Tibial nerve (tissue), 4 donors: ENCODE results near the gene CAPN12. TPM values are rescaled to one million over a fixed set of nuclear protein-coding genes. Genes with fewer than 3 reads are reported as not detected.
A peak's percentile ranks its signal among the peaks of the same experiment; 100 is the strongest.

ENCODE experiments used
- DNase-seq, 2 donors: peaks; one replicate each; pipeline ENCODE4 v3.0.0-alpha.2; 2019; ENCODE audit warnings: low spot score in 2 of 2
- H3K27ac ChIP-seq, 4 donors: fragments of 200-600 bp; sonication (generic) in 3 of 4; one replicate each; pipeline ENCODE4 v1.5.1; 2017 to 2019; ENCODE audit warnings: mild to moderate bottlenecking in 1 of 4
- H3K27me3 ChIP-seq, 2 donors: fragments of 200-600 bp; sonication (generic) in 1 of 2; one replicate each; pipeline versions ENCODE4 v1.5.1 to v1.6.0; 2017 to 2019
- H3K36me3 ChIP-seq, 3 donors: fragments of 200-600 bp; sonication (generic); one replicate each; pipeline ENCODE4 v1.5.1; 2018 to 2019
- H3K4me1 ChIP-seq, 4 donors: fragments of 200-600 bp; sonication (generic) in 3 of 4; one replicate each; pipeline ENCODE4 v1.5.1; 2017 to 2019
- H3K4me3 ChIP-seq, 4 donors: fragments of 200-600 bp; sonication (generic) in 3 of 4; one replicate each; pipeline ENCODE4 v1.5.1; 2017 to 2019; ENCODE audit warnings: mild to moderate bottlenecking in 1 of 4, moderate library complexity in 1 of 4
- H3K9me3 ChIP-seq, 4 donors: fragments of 200-600 bp; sonication (generic) in 3 of 4; one replicate each; pipeline ENCODE4 v1.5.1; 2017 to 2019
- EP300 ChIP-seq, 2 donors: sonication (generic); formaldehyde crosslinking; IDR thresholded peaks; one replicate each; pipeline ENCODE4 v1.6.1; 2017; ENCODE audit warnings: antibody characterized with exemption in 2 of 2, mild to moderate bottlenecking in 1 of 2
- POLR2A ChIP-seq, 2 donors: fragments of 450-650 bp; IDR thresholded peaks; one replicate each; pipeline ENCODE4 v1.6.1; 2017; ENCODE audit warnings: antibody characterized with exemption in 2 of 2, mild to moderate bottlenecking in 2 of 2, moderate library complexity in 2 of 2
- WGBS, 2 donors: methylation state at CpG; one replicate each; pipeline ENCODE4 v1.1.5; 2018; 5-methylcytosine and 5-hydroxymethylcytosine counted together
- total RNA-seq, 4 donors: library from RNA; depleted of rRNA; stranded (reverse); fragments of >200 nt; gene quantifications; one replicate each; pipeline ENCODE4 v1.1.0, GENCODE V29; 2016
- TF ChIP-seq, protein P1 (sequence below), 5 experiments: fragments of 200-600 bp in 3 of 5; fragments of 450-650 bp in 2 of 5; sonication (generic) in 3 of 5; IDR thresholded peaks; one replicate each; pipeline ENCODE4 v1.5.1; 2016 to 2019; ENCODE audit warnings: antibody characterized with exemption in 5 of 5, mild to moderate bottlenecking in 3 of 5, moderate library complexity in 2 of 5

CAPN12 gene
- total RNA-seq, 4 donors from 2014 or later = 3.5 to 5.7 (median 4.8) TPM

DNA sequence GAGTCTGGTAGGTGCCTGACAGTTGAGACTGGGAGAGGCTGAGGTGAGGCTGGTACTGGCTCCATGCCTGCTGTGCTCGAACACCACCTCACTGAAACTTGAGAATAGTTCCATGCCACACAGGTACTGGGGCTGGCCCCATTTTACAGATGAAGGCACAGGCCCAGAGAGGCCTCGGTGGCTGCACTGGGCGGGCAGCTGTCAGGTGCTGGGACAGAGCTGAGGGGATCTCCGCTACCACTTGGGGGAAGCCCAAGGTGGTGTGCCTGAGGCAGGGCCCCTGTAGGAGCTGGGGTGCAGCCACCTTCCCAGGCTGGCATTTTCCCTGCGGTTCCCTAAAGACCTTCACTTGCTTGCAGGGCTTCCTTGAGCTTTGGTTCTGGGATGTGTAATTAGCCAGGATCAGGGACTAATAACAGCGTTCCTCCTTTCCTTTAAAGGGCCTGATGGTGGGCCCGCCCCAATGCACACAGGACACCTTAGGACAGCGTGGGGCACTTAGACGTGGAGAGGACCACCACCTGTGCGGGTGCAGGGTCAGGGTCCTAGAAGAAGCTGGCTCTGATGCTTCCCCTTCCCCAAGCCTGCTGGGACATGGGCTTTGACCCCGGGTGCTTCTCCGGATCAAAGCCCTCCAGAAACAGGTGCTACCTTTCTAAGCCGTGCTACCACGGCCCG is 23.6 kb downstream of the CAPN12 start:
- no peaks in the 10 kb centered on the region for H3K9me3 ChIP-seq
- H3K4me1 ChIP-seq = peaks cover 9 to 73% (median 49%) of the 10 kb centered on the region in 4 donors
- peaks cover 7 to 93% (median 24%) of the 10 kb centered on the region in 3 donors for H3K36me3 ChIP-seq
- H3K27me3 ChIP-seq = no peaks in the 10 kb centered on the region
- H3K27ac ChIP-seq = peak overlapping the region; percentile 75 to 92 (median 87)
- 94 to 96% methylated on average over 15 of the region's 15 CpGs for WGBS, 2 donors
- TF ChIP-seq EP300 (IDR thresholded peaks at IDR 0.05) = no peak
- TF ChIP-seq, protein P1, sequence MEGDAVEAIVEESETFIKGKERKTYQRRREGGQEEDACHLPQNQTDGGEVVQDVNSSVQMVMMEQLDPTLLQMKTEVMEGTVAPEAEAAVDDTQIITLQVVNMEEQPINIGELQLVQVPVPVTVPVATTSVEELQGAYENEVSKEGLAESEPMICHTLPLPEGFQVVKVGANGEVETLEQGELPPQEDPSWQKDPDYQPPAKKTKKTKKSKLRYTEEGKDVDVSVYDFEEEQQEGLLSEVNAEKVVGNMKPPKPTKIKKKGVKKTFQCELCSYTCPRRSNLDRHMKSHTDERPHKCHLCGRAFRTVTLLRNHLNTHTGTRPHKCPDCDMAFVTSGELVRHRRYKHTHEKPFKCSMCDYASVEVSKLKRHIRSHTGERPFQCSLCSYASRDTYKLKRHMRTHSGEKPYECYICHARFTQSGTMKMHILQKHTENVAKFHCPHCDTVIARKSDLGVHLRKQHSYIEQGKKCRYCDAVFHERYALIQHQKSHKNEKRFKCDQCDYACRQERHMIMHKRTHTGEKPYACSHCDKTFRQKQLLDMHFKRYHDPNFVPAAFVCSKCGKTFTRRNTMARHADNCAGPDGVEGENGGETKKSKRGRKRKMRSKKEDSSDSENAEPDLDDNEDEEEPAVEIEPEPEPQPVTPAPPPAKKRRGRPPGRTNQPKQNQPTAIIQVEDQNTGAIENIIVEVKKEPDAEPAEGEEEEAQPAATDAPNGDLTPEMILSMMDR (IDR thresholded peaks at IDR 0.05) = no peak
- no peak overlapping the region for H3K4me3 ChIP-seq
- DNase-seq = no peak

DNA sequence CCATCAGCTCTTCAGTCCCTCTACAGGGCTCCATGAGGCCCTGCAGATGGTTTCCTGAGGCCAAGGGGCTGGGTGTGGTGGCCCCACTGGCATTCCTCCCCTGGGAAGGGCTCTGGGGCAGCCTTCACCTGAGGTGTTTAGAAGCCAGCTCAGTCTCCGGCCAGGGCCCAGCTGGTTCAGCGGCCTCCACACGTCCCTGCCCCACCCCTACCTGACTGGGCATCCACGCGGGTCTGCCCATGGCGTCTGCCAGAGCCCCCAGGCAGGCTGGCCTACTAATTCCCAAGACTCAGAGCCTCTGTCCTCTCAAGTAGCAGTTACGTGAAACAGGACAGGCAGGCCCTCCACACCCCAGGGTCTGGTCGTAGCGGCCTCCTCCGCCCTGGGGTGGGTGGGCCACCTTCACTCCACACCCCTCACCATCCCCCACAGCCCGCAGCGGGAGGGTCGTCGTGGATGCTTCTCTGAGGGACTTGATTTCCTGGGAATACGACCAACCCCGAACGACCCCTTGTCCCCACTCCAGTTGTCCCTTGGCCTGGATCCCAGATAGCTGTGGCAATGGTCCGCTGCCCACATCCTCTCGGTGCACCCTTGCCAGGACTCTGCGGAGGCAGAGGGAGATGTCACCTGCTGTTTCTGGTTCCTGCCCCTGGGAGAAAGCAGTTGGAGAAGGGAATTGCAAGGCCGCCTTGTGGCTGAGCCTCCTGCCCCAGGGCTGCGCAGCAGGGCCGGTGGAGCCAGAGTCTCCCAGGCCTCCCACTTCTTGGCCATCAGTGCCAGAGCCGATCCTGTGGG is 24.3 kb downstream of the CAPN12 start:
- Histone ChIP-seq H3K27ac (peak overlapping the region; percentile 17 to 92 (median 87)), H3K36me3 (peaks cover 7 to 93% (median 24%) of the 10 kb centered on the region in 3 donors), H3K4me3 (no peak overlapping the region), H3K4me1 (peaks cover 9 to 72% (median 49%) of the 10 kb centered on the region in 4 donors), H3K27me3 (no peaks in the 10 kb centered on the region), H3K9me3 (no peaks in the 10 kb centered on the region)
- no peak for DNase-seq
- WGBS, 2 donors = 49 to 52% methylated on average over 15 to 23 of the region's 24 CpGs
- no peak for TF ChIP-seq POLR2A (IDR thresholded peaks at IDR 0.05)
- TF ChIP-seq, protein P1 (IDR thresholded peaks at IDR 0.05) = no peak
- no peak for TF ChIP-seq EP300 (IDR thresholded peaks at IDR 0.05)

DNA sequence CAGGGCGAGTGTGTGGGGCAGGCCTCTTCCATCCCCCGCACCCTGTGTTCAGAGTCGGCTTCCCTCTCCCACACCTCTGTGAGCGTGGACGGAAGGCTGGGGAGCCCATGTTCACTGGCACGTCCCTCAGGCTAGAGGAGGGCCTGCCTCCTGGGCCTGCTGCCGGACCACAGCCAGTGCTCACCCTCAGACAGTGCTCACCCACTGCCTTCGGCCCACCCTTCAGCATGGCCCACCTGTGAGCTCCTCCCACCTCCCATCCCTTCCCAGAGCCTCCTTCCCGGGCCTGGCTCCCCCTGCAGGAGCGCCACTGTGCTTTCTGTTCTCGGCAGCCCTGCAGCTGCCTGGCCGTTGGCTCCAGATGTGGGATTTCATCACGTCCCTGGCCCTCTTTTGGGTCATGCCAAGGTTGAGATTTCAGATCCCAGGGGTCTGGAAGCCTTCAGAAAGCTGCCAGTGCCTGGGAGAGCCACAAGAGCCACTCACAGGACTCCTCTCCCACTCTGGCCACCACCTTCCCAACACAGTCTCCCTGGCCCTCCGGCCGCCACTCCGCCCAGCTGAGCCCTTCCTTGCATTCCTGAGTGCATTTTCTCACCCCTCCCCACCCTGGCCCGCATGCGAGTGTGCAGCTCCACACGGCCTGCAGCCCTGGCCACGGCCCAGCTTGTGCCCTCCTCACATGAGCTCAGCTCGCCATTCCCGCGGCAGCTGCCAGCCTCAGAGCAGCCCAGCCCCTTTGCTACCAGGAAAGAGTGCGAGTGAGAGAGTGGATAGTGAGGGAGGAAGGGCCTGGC is 25.3 kb downstream of the CAPN12 start:
- H3K27me3 ChIP-seq = no peaks in the 10 kb centered on the region
- TF ChIP-seq POLR2A (IDR thresholded peaks at IDR 0.05) (no peak), EP300 (IDR thresholded peaks at IDR 0.05) (peak in 1 of 2 donors; percentile 51)
- TF ChIP-seq, protein P1 (IDR thresholded peaks at IDR 0.05) = peak; percentile 24 to 59 (median 33)
- H3K9me3 ChIP-seq = no peaks in the 10 kb centered on the region
- peaks cover 7 to 93% (median 28%) of the 10 kb centered on the region in 3 donors for H3K36me3 ChIP-seq
- no peak for DNase-seq
- H3K4me1 ChIP-seq = peaks cover 9 to 70% (median 48%) of the 10 kb centered on the region in 4 donors
- WGBS, 2 donors = 38 to 62% methylated on average over 21 to 24 of the region's 24 CpGs
- H3K27ac ChIP-seq = peak overlapping the region; percentile 17 to 92 (median 87)
- no peak overlapping the region for H3K4me3 ChIP-seq

DNA sequence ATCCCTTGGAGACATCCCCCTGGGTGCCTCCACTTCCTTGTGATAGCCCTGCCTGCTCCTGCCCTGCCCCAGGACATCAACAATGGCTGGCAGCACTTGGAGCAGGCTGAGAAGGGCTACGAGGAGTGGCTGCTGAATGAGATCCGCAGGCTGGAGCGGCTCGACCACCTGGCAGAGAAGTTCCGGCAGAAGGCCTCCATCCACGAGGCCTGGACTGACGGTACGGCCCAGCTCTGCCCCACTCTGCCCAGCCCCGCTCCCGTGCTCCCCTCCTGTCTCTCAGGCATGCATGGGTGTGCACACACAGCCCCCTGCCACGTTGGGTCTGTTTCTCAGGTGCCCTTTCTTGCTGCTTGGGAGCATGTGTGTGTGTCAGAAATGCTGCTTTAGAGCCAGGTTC is 26.4 kb downstream of the CAPN12 start:
- H3K4me1 ChIP-seq = peaks cover 8 to 70% (median 50%) of the 10 kb centered on the region in 4 donors

More for the DNA sequence above, 26.4 kb downstream of the CAPN12 start:
- no peaks in the 10 kb centered on the region for H3K9me3 ChIP-seq
- peaks cover 4 to 87% (median 21%) of the 10 kb centered on the region in 3 donors for H3K36me3 ChIP-seq
- WGBS, 2 donors = 86 to 92% methylated on average over 11 of the region's 11 CpGs
- TF ChIP-seq, protein P1 (IDR thresholded peaks at IDR 0.05) = no peak
- TF ChIP-seq EP300 (IDR thresholded peaks at IDR 0.05) = no peak
- no peak for TF ChIP-seq POLR2A (IDR thresholded peaks at IDR 0.05)
- DNase-seq = no peak
- no peak overlapping the region for H3K4me3 ChIP-seq
- H3K27ac ChIP-seq = peak overlapping the region in 1 of 4 donors; percentile 92
- no peaks in the 10 kb centered on the region for H3K27me3 ChIP-seq
